Midbrain (tissue), 1 donor: ENCODE measurements around the gene NFATC2.

Experiments used
- DNase-seq: peaks from one replicate; lab custom pipeline; 2025; lab: John Stamatoyannopoulos, UW

The NFATC2 gene

GRCh38 chr20:51514249-51514648, 28.3 kb downstream of the NFATC2 start:
- no peak for DNase-seq

GRCh38 chr20:51513545-51513944, 29.0 kb downstream of the NFATC2 start:
- DNase-seq, result no peak

GRCh38 chr20:51512645-51513044, 29.9 kb downstream of the NFATC2 start:
- no peak for DNase-seq

GRCh38 chr20:51511861-51512619, 30.5 kb downstream of the NFATC2 start:
- DNase-seq, result no peak

GRCh38 chr20:51510936-51511605, 31.4 kb downstream of the NFATC2 start:
- no peak for DNase-seq

- DNase-seq, result no peak
These were observed 32.4 kb downstream of the NFATC2 start for GRCh38 chr20:51510169-51510568.

- no peak for DNase-seq
These were observed 33.3 kb downstream of the NFATC2 start for GRCh38 chr20:51509208-51509607.

- no peak for DNase-seq
These were observed 33.7 kb downstream of the NFATC2 start for GRCh38 chr20:51508780-51509179.

- DNase-seq, result no peak
These were observed 34.4 kb downstream of the NFATC2 start for GRCh38 chr20:51508158-51508557.

- DNase-seq, result no peak
These were observed 35.1 kb downstream of the NFATC2 start for GRCh38 chr20:51507216-51508036.

GRCh38 chr20:51506527-51507215, 35.8 kb downstream of the NFATC2 start:
- DNase-seq, result no peak

GRCh38 chr20:51505566-51505965, 37.0 kb downstream of the NFATC2 start:
- no peak for DNase-seq

- DNase-seq, result no peak
These were observed 39.1 kb downstream of the NFATC2 start for GRCh38 chr20:51503376-51503775.

GRCh38 chr20:51500936-51501335, 41.6 kb downstream of the NFATC2 start:
- DNase-seq, result no peak

- no peak for DNase-seq
These were observed 42.2 kb downstream of the NFATC2 start for GRCh38 chr20:51500311-51500710.

- no peak for DNase-seq
These were observed 43.6 kb downstream of the NFATC2 start for GRCh38 chr20:51498765-51499540.

GRCh38 chr20:51497542-51498467, 44.7 kb downstream of the NFATC2 start:
- DNase-seq, result no peak

GRCh38 chr20:51496964-51497363, 45.6 kb downstream of the NFATC2 start:
- no peak for DNase-seq

- DNase-seq, result no peak
These were observed 46.5 kb downstream of the NFATC2 start for GRCh38 chr20:51495921-51496545.

- no peak for DNase-seq
These were observed 47.2 kb downstream of the NFATC2 start for GRCh38 chr20:51495291-51495690.
